Keratinocyte (primary cell): ENCODE measurements around the gene DTNB. TPM values are rescaled to one million over a fixed set of nuclear protein-coding genes. Genes with fewer than 3 reads are reported as not detected.

Experiments
- DNase-seq: peaks from one replicate; pipeline ENCODE4 v3.0.0-alpha.2; 2011; ENCODE audit warnings: low read depth, missing footprints, low spot score
- FAIRE-seq: peaks from 2 replicates; lab custom pipeline; 2011; peaks lifted over from hg19 to GRCh38; lab: Jason Lieb, UNC
- H2AFZ ChIP-seq: 2 replicates; pipeline ENCODE4 v1.6.0; 2012; ENCODE audit warnings: low read length, control low read depth, inconsistent platforms; ENCODE audit not compliant: control insufficient read depth
- H3K27ac ChIP-seq: 2 replicates; pipeline ENCODE4 v1.5.1; 2011; ENCODE audit warnings: low read length; ENCODE audit not compliant: control insufficient read depth, insufficient read depth
- H3K27me3 ChIP-seq: 3 replicates; pipeline ENCODE4 v1.6.0; 2011; ENCODE audit warnings: low read length; ENCODE audit not compliant: control insufficient read depth, insufficient read depth; ENCODE audit errors: extremely low read depth
- H3K36me3 ChIP-seq, 2 experiments: 2 replicates in 1 of 2; 3 replicates in 1 of 2; pipeline ENCODE4 v1.5.1; 2011; ENCODE audit warnings: low read length in 2 of 2, mild to moderate bottlenecking in 1 of 2; ENCODE audit not compliant: control insufficient read depth in 2 of 2, insufficient read depth in 2 of 2; ENCODE audit errors: extremely low read depth in 1 of 2
- H3K4me1 ChIP-seq: 3 replicates; pipeline ENCODE4 v1.5.1; 2011; ENCODE audit warnings: low read length; ENCODE audit not compliant: control insufficient read depth, insufficient read depth; ENCODE audit errors: extremely low read depth
- H3K4me2 ChIP-seq: 3 replicates; pipeline ENCODE4 v1.6.0; 2011; ENCODE audit warnings: low read depth, low read length; ENCODE audit not compliant: control insufficient read depth, insufficient read depth; ENCODE audit errors: extremely low read depth
- H3K4me3 ChIP-seq, 3 experiments: fragments of 200-600 bp in 1 of 3; sonication (generic) in 1 of 3; 2 replicates in 2 of 3; 3 replicates in 1 of 3; pipeline ENCODE4 v1.5.1; 2011 to 2016; ENCODE audit warnings: low read length in 3 of 3, mild to moderate bottlenecking in 3 of 3, control low read depth in 2 of 3, inconsistent platforms in 1 of 3, low read depth in 1 of 3, mixed read lengths in 1 of 3, mixed run types in 1 of 3, moderate library complexity in 1 of 3; ENCODE audit not compliant: control insufficient read depth in 2 of 3, insufficient read depth in 2 of 3; ENCODE audit errors: extremely low read depth in 1 of 3
- H3K79me2 ChIP-seq: 2 replicates; pipeline ENCODE4 v1.6.0; 2012; ENCODE audit warnings: low read length; ENCODE audit not compliant: control insufficient read depth, insufficient read depth
- H3K9ac ChIP-seq: 3 replicates; pipeline ENCODE4 v1.6.0; 2011; ENCODE audit warnings: low read length; ENCODE audit not compliant: control insufficient read depth, insufficient read depth; ENCODE audit errors: extremely low read depth
- H3K9me1 ChIP-seq: 3 replicates; pipeline ENCODE4 v1.6.0; 2011; ENCODE audit warnings: low read length; ENCODE audit not compliant: control insufficient read depth, insufficient read depth; ENCODE audit errors: extremely low read depth
- H3K9me3 ChIP-seq: 2 replicates; pipeline ENCODE4 v1.5.1; 2012; ENCODE audit warnings: low read depth, low read length; ENCODE audit not compliant: control insufficient read depth
- H4K20me1 ChIP-seq: 3 replicates; pipeline ENCODE4 v1.6.0; 2011; ENCODE audit warnings: low read length; ENCODE audit not compliant: control insufficient read depth, insufficient read depth; ENCODE audit errors: extremely low read depth
- EZH2 ChIP-seq: IDR thresholded peaks from one replicate; pipeline ENCODE4 v1.6.1; 2012; ENCODE audit warnings: inconsistent platforms, mild to moderate bottlenecking, low read length, moderate library complexity
- dilution Hi-C: fragments of 300-500 bp; cut with MboI; formaldehyde crosslinking; loops from one replicate; pipeline ENCODE4 v1.7.0; 2020; ENCODE audit warnings: low sequenced_read_pairs; ENCODE audit not compliant: extremely low pct_ligation_motif_present
- polyA plus RNA-seq, 5 experiments: library from polyadenylated mRNA; depleted of rRNA in 3 of 5; stranded (reverse) in 3 of 5; stranded (forward) in 1 of 5; unstranded in 1 of 5; fragments of >200 nt; gene quantifications; 1 replicate in 1 of 5; 2 replicates in 3 of 5; 3 replicates in 1 of 5; pipeline versions ENCODE4 v1.2.1 to v1.2.3, GENCODE V29; 2011 to 2012; ENCODE audit warnings: missing spikeins in 2 of 5, low read depth in 1 of 5, low replicate concordance in 1 of 5
- TF ChIP-seq, protein P1 (sequence below), 3 experiments: IDR thresholded peaks in 1 of 3; conservative IDR thresholded peaks in 1 of 3; optimal IDR thresholded peaks in 1 of 3; 2 replicates in 2 of 3; 3 replicates in 1 of 3; pipeline versions ENCODE3 to v1.5.1; 2011; ENCODE audit warnings: low read length in 3 of 3, mild to moderate bottlenecking in 3 of 3, moderate library complexity in 2 of 3, control low read depth in 1 of 3, inconsistent platforms in 1 of 3; ENCODE audit not compliant: insufficient read depth in 2 of 3; ENCODE audit errors: extremely low read depth in 1 of 3

Gene DTNB
- polyA plus RNA-seq, 1 donor (not counting 4 experiments of a cell fraction or from before 2014, with no cell fraction given), result 31.5 TPM

GRCh38 chr2:25664965-25665307 lies 8.4 kb downstream of the DTNB start:
- Histone ChIP-seq H2AFZ (no peak overlapping the region), H3K4me2 (peak overlapping the region; percentile 74), H4K20me1 (no peaks in the 10 kb centered on the region), H3K9ac (no peak overlapping the region), H3K4me3 (peak overlapping the region in 1 of 3 experiments; percentile 40), H3K27me3 (no peaks in the 10 kb centered on the region), H3K36me3 (no peaks in the 10 kb centered on the region), H3K27ac (peak overlapping the region; percentile 54), H3K4me1 (peaks cover 22% of the 10 kb centered on the region), H3K9me1 (no peaks in the 10 kb centered on the region), H3K79me2 (peaks cover 20% of the 10 kb centered on the region), H3K9me3 (no peaks in the 10 kb centered on the region)
- DNase-seq (no peak), FAIRE-seq (no peak)
- TF ChIP-seq, protein P1, sequence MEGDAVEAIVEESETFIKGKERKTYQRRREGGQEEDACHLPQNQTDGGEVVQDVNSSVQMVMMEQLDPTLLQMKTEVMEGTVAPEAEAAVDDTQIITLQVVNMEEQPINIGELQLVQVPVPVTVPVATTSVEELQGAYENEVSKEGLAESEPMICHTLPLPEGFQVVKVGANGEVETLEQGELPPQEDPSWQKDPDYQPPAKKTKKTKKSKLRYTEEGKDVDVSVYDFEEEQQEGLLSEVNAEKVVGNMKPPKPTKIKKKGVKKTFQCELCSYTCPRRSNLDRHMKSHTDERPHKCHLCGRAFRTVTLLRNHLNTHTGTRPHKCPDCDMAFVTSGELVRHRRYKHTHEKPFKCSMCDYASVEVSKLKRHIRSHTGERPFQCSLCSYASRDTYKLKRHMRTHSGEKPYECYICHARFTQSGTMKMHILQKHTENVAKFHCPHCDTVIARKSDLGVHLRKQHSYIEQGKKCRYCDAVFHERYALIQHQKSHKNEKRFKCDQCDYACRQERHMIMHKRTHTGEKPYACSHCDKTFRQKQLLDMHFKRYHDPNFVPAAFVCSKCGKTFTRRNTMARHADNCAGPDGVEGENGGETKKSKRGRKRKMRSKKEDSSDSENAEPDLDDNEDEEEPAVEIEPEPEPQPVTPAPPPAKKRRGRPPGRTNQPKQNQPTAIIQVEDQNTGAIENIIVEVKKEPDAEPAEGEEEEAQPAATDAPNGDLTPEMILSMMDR (optimal IDR thresholded peaks at IDR 0.05 in 1 of 3, IDR thresholded peaks at IDR 0.05 in 1 of 3, conservative IDR thresholded peaks at IDR 0.05 in 1 of 3; ENCODE audit: extremely low read depth in 1 of 3, insufficient read depth in 2 of 3, low read length in 3 of 3), result no peak
- no peak for TF ChIP-seq EZH2
- dilution Hi-C loops, result no loop called here

DNA sequence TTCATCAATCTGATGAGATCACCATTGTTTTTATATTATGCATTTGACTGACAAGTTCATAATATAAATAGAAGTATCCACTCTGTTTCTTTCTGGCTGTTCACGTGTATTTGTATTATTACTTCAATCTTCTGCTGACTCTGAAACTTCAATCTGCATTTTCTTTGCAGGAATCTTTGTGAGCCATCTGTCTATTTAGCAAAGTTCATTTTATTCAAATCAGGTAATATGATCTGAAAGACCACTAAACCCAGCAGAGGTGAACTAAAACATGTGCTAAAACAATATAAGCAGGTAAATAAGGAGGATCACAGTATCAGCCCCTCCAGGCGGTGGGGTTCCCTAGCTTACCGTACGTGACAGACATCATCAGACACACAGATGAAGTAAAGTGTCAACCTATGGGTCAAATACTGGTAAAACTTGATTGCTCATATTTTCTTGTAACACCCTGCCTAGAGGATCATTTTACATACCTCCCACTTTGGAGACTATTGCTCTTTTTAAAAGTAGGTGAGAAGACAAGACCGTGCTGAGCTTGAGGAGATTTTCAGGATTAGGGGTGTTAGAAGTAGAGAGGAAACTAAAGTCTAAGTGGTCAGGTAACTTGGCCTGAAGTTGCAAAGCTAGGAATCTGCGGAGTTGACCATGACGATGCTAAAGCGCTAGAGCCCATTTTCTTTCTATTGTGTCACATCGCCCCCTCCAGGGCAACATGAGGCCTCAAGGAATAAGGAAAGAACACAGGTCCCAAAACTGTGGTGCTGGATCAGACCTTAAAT lies 9.0 kb downstream of the DTNB start:
- peak overlapping the region; percentile 54 for H3K27ac ChIP-seq
- peak overlapping the region; percentile 81 for H2AFZ ChIP-seq
- DNase-seq, result no peak
- H3K9me1 ChIP-seq, result no peaks in the 10 kb centered on the region
- H3K27me3 ChIP-seq, result no peaks in the 10 kb centered on the region
- peak overlapping the region in 1 of 3 experiments; percentile 40 for H3K4me3 ChIP-seq
- no peak overlapping the region for H3K9ac ChIP-seq
- no peaks in the 10 kb centered on the region for H4K20me1 ChIP-seq
- H3K4me2 ChIP-seq, result peak overlapping the region; percentile 74
- FAIRE-seq, result peak; percentile 75
- H3K9me3 ChIP-seq, result no peaks in the 10 kb centered on the region
- H3K79me2 ChIP-seq, result peaks cover 16% of the 10 kb centered on the region
- H3K4me1 ChIP-seq, result peaks cover 27% of the 10 kb centered on the region
- H3K36me3 ChIP-seq, result no peaks in the 10 kb centered on the region
- no peak for TF ChIP-seq EZH2
- TF ChIP-seq, protein P1 (optimal IDR thresholded peaks at IDR 0.05 in 1 of 3, IDR thresholded peaks at IDR 0.05 in 1 of 3, conservative IDR thresholded peaks at IDR 0.05 in 1 of 3; ENCODE audit: extremely low read depth in 1 of 3, insufficient read depth in 2 of 3, low read length in 3 of 3), result peak; percentile 58 to 82 (median 82)
- dilution Hi-C loops, result no loop called here
